Stimulated activated CD8-positive, alpha-beta memory T cell treated with anti-CD3 and anti-CD28 coated beads, Interleukin-2, amount 100 ng/mL, for 48 hours (primary cell): ENCODE results near the gene SETBP1.

Experiments
- DNase-seq, 2 donors: peaks; one replicate each; pipeline ENCODE4 v3.0.0-alpha.2; 2020; ENCODE audit warnings: low read depth in 2 of 2

Gene SETBP1

GRCh38 chr18:44937960-44938719 lies 257.5 kb downstream of the SETBP1 start:
- no peak for DNase-seq

GRCh38 chr18:44938720-44939665 lies 258.3 kb downstream of the SETBP1 start:
- no peak for DNase-seq

GRCh38 chr18:44941516-44941915 lies 260.8 kb downstream of the SETBP1 start:
- no peak for DNase-seq

- DNase-seq: no peak
Observed at GRCh38 chr18:44942073-44942472, 261.4 kb downstream of the SETBP1 start.

GRCh38 chr18:44943311-44943881 lies 262.7 kb downstream of the SETBP1 start:
- no peak for DNase-seq

GRCh38 chr18:44944461-44944860 lies 263.8 kb downstream of the SETBP1 start:
- DNase-seq: no peak

GRCh38 chr18:44945888-44946401 lies 265.3 kb downstream of the SETBP1 start:
- DNase-seq: no peak

GRCh38 chr18:44946529-44947113 lies 265.9 kb downstream of the SETBP1 start:
- no peak for DNase-seq

GRCh38 chr18:44949967-44950366 lies 269.3 kb downstream of the SETBP1 start:
- DNase-seq: no peak

- no peak for DNase-seq
Observed at GRCh38 chr18:44950685-44951195, 270.1 kb downstream of the SETBP1 start.

GRCh38 chr18:44951748-44952147 lies 271.1 kb downstream of the SETBP1 start:
- no peak for DNase-seq

- DNase-seq: no peak
Observed at GRCh38 chr18:44954257-44954656, 273.6 kb downstream of the SETBP1 start.

GRCh38 chr18:44955825-44956224 lies 275.1 kb downstream of the SETBP1 start:
- no peak for DNase-seq

GRCh38 chr18:44957025-44957424 lies 276.3 kb downstream of the SETBP1 start:
- DNase-seq: no peak

- no peak for DNase-seq
Observed at GRCh38 chr18:44957461-44957860, 276.8 kb downstream of the SETBP1 start.

GRCh38 chr18:44958040-44958439 lies 277.4 kb downstream of the SETBP1 start:
- no peak for DNase-seq

- DNase-seq: no peak
Observed at GRCh38 chr18:44958455-44958854, 277.8 kb downstream of the SETBP1 start.

GRCh38 chr18:44959013-44959412 lies 278.3 kb downstream of the SETBP1 start:
- DNase-seq: no peak

GRCh38 chr18:44960580-44960979 lies 279.9 kb downstream of the SETBP1 start:
- DNase-seq: no peak

GRCh38 chr18:44961288-44961995 lies 280.8 kb downstream of the SETBP1 start:
- DNase-seq: no peak

GRCh38 chr18:44967599-44967998 lies 286.9 kb downstream of the SETBP1 start:
- DNase-seq: no peak
